ENCODE results near the gene PAPSS1.
"Not testable (repeated sequence)": the region's sequence is repeated elsewhere in the genome, so short reads cannot be mapped to it uniquely, and the experiment has no call there.

PAPSS1 gene

DNA sequence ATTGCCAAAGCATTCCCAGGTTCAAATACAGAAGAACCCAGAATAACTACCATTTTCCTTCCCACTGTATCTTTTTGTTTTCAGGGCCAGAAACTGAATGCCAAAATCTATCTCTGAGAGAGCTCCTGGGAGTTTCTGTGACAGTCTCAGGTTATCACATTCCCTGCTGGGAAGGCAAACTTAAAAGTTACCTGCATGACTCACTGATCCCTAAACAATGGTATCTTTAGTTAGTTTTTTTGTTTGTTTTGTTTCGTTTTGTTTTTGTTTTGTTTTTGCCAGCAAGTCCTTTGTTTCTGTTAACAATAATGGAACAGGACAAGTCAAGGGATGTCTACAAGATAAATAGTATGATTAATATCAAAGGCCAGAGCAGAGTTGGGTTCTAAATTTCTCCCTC is 34.3 kb downstream of the PAPSS1 start:
- DNase-seq: no peak

DNA sequence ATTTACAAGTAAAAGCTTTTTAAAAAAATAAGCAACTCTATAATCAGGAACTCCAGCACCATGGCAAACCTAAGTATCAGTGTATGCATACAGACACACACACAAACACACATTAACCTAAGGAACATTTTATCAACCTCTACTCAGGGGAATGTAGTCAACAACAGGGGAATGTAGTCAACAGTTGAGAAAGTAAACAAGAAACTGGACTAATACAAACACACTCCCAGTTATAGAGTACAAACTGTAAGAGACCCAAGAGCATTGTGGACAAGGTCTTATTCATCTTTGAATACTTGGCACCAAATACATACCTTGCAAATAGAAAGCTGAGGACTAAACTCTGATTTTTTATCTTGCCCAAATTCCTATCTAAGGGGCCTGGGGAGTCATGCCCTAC is 36.2 kb downstream of the PAPSS1 start:
- DNase-seq: no peak

- no peak for DNase-seq
These were observed 37.7 kb downstream of the PAPSS1 start for GRCh38 chr4:107682306-107682705.

GRCh38 chr4:107669068-107669467 is 51.0 kb downstream of the PAPSS1 start:
- no peak for DNase-seq

DNA sequence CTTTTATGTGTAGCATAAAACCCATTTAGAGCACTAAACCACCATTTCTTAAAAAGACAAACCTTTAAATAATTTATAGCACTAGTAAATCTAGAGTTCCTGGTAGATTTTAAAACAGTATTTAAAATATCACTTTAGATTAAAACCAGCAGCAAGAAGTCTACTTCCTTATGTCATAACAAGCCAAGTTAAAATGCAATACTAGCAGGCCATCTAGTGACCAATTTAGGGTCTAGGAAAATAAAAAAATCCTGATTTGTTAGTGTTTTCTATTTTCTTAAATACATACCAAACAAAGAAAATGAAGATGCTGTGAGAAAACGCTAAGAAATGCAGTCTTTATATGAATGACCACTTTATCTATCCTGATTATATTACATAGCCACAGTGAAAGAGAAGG is 53.9 kb downstream of the PAPSS1 start:
- DNase-seq: peak in 1 of 3 experiments; percentile 3

- DNase-seq: no peak
These were observed 55.0 kb downstream of the PAPSS1 start for GRCh38 chr4:107665001-107665400.

- no peak for DNase-seq
These were observed 61.4 kb downstream of the PAPSS1 start for GRCh38 chr4:107658400-107659336.

GRCh38 chr4:107655289-107655688 is 64.7 kb downstream of the PAPSS1 start:
- peak in 1 of 3 experiments; percentile 15 for DNase-seq

- peak; percentile 8 to 97 (median 79) for DNase-seq
These were observed 65.3 kb downstream of the PAPSS1 start for GRCh38 chr4:107654694-107655093.

GRCh38 chr4:107651408-107651807 is 68.6 kb downstream of the PAPSS1 start:
- DNase-seq: not testable (repeated sequence)

- no peak for DNase-seq
These were observed 69.8 kb downstream of the PAPSS1 start for GRCh38 chr4:107650251-107650650.

GRCh38 chr4:107648178-107648991 is 71.6 kb downstream of the PAPSS1 start:
- no peak for DNase-seq

GRCh38 chr4:107647591-107647990 is 72.4 kb downstream of the PAPSS1 start:
- no peak for DNase-seq

DNA sequence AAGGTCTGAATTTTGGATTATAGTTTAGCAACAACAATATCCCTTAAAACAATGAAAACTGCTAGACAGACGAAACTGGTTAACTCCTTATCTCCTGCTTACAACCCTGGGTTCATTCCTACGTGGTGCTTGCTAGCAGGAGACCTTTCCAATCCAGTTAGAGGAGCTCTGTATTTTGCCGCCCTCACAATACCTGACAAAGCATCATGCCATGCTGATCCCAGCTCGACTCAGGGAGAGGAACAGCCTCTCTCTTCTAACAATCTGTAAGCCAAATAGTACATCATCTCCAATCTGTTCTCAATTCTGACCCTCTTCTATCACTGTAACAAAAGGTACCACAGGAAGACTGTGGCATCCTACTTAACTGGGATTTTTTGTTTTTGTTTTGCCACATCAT is 74.4 kb downstream of the PAPSS1 start:
- no peak for DNase-seq

- no peak for DNase-seq
These were observed 77.0 kb downstream of the PAPSS1 start for GRCh38 chr4:107643021-107643420.

GRCh38 chr4:107640878-107641277 is 79.2 kb downstream of the PAPSS1 start:
- DNase-seq: no peak

GRCh38 chr4:107640197-107640596 is 79.8 kb downstream of the PAPSS1 start:
- DNase-seq: no peak

GRCh38 chr4:107635735-107636134 is 84.3 kb downstream of the PAPSS1 start:
- DNase-seq: no peak

GRCh38 chr4:107631560-107631959 is 88.5 kb downstream of the PAPSS1 start:
- DNase-seq: no peak

DNA sequence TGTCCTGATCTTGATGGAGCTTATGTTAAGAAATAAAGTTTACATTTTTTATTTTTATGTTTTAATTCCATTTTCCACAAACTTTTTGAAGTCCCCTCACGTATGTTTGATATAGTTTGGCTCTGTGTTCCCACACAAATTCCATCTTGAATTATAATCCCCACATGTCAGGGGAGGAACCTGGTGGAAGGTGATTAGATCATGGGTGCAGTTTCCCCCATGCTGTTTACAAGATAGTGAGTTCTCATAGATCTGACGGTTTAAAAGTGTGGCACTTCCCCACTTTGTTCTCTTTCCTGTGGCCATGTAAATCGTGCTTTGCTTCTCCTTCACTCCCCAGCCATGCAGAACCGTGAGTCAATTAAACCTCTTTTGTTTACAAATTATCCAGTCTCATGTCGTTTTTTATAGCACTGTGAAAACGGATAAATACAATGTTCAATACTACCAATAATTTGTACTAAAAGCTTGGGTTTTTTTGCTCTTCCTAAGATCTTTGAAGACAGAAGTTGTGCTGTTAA is 89.8 kb downstream of the PAPSS1 start:
- no peak for DNase-seq

- DNase-seq: no peak
These were observed 90.7 kb downstream of the PAPSS1 start for GRCh38 chr4:107629318-107629717.

- no peak for DNase-seq
These were observed 94.6 kb downstream of the PAPSS1 start for GRCh38 chr4:107625391-107625902.

DNA sequence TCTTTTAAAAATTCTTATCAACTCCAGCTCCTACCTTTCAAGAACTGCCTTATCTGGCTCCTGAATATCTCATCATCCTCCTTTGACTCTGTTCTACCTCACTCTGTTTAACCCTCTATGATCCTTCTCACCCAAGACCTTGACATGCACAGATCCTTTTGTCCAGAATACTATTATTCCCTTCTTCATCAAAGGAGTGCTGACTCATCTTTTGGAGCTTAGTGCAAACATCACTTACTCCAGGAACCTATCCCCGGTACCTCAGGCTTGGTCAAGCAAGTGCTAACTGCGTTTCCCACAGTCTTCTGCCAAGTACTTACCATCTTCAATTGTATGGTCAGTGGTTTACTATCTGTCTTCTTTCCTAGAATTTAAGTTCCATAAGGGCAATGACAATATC is 96.0 kb downstream of the PAPSS1 start:
- DNase-seq: no peak
